A673 (cell line): ENCODE results near the gene MGAT4A. TPM values are rescaled to one million over a fixed set of nuclear protein-coding genes. Genes with fewer than 3 reads are reported as not detected.

Source experiments
- BruUV-seq: library from RNA; stranded (reverse); fragments of 400-500 nt; replicated peaks from 2 replicates; lab custom pipeline; 2021; lab: Mats Ljungman, UMichigan
- CTCF ChIA-PET: fragments of 300-600 bp; sonication (Branson Sonifier 250); formaldehyde crosslinking; loops from one replicate; lab custom pipeline; 2022; ENCODE audit warnings: antibody characterized with exemption; lab: Charles Lee
- POLR2A ChIA-PET: fragments of 300-600 bp; sonication (Branson Sonifier 250); formaldehyde crosslinking; loops from one replicate; lab custom pipeline; 2022; ENCODE audit warnings: antibody characterized with exemption; ENCODE audit not compliant: low non-redundant PET; lab: Charles Lee
- DNase-seq: peaks from one replicate; pipeline ENCODE4 v3.0.0-alpha.2; 2015; ENCODE audit warnings: low spot score
- H3K27ac ChIP-seq: fragments of 200-600 bp; sonication (generic); 2 replicates; pipeline ENCODE4 v1.5.1; 2016; ENCODE audit warnings: mixed run types, low read depth, mild to moderate bottlenecking, mixed read lengths, antibody characterized with exemption, low read length; ENCODE audit not compliant: poor library complexity, severe bottlenecking
- H3K27me3 ChIP-seq: fragments of 200-600 bp; sonication (generic); replicated peaks from 2 replicates; pipeline ENCODE4 v1.6.1; 2017; ENCODE audit warnings: mixed run types, low read depth, mild to moderate bottlenecking, mixed read lengths, antibody characterized with exemption, low read length; ENCODE audit not compliant: insufficient read depth, poor library complexity
- H3K36me3 ChIP-seq: fragments of 200-600 bp; sonication (generic); 2 replicates; pipeline ENCODE4 v1.6.1; 2016; ENCODE audit warnings: mixed run types, mild to moderate bottlenecking, mixed read lengths, antibody characterized with exemption, low read length; ENCODE audit not compliant: insufficient read depth, poor library complexity, severe bottlenecking
- H3K4me1 ChIP-seq: fragments of 200-600 bp; sonication (generic); 2 replicates; pipeline ENCODE4 v1.6.1; 2017; ENCODE audit warnings: mixed run types, mild to moderate bottlenecking, mixed read lengths, antibody characterized with exemption, low read length; ENCODE audit not compliant: insufficient read depth, poor library complexity, severe bottlenecking
- H3K4me3 ChIP-seq: fragments of 200-600 bp; sonication (generic); 2 replicates; pipeline ENCODE4 v1.5.1; 2016; ENCODE audit warnings: low read depth, mixed run types, mild to moderate bottlenecking, mixed read lengths, low read length; ENCODE audit not compliant: poor library complexity, severe bottlenecking
- H3K9me3 ChIP-seq: fragments of 200-600 bp; sonication (generic); 2 replicates; pipeline ENCODE4 v1.6.1; 2016; ENCODE audit warnings: mixed run types, low read depth, mild to moderate bottlenecking, mixed read lengths, antibody characterized with exemption, low read length; ENCODE audit not compliant: poor library complexity, severe bottlenecking
- CTCF ChIP-seq: fragments of 300-800, 200-600 bp; sonication (generic); conservative IDR thresholded peaks from 2 replicates; pipeline ENCODE4 v1.5.1; 2017; ENCODE audit warnings: low read depth, mild to moderate bottlenecking, antibody characterized with exemption, low read length, moderate library complexity, mixed read lengths
- EZH2 ChIP-seq: fragments of 200-600 bp; sonication (generic); IDR thresholded peaks from 2 replicates; pipeline ENCODE4 v1.6.1; 2017; ENCODE audit warnings: borderline replicate concordance, low read depth, mild to moderate bottlenecking, mixed read lengths, antibody characterized with exemption, low read length; ENCODE audit not compliant: poor library complexity, severe bottlenecking
- intact Hi-C: fragments of 100-400 bp; cut with micrococcal nuclease; formaldehyde crosslinking; loops from one replicate; pipeline ENCODE4 v1.10.0; 2022; ENCODE audit not compliant: unreplicated experiment
- total RNA-seq: library from RNA; stranded (reverse); gene quantifications from 2 replicates; pipeline ENCODE4 v1.2.3, GENCODE V29; 2021

Gene MGAT4A
- total RNA-seq, 1 experiment from 2014 or later = 0.09 TPM

GRCh38 chr2:98614024-98614739, 116.8 kb downstream of the MGAT4A start:
- ChIA-PET CTCF (no interaction called here), POLR2A (no interaction called here)
- Histone ChIP-seq H3K27ac (no peak overlapping the region), H3K36me3 (peaks cover 72% of the 10 kb centered on the region), H3K27me3 (no peaks in the 10 kb centered on the region), H3K4me3 (no peak overlapping the region), H3K9me3 (no peaks in the 10 kb centered on the region), H3K4me1 (peaks cover 14% of the 10 kb centered on the region)
- no TSS peak for BruUV-seq
- no peak for DNase-seq
- intact Hi-C loops = no loop called here
- TF ChIP-seq CTCF (no peak), EZH2 (no peak)

GRCh38 chr2:98608962-98609604, 121.8 kb downstream of the MGAT4A start:
- DNase-seq = peak; percentile 5
- CTCF ChIA-PET = no interaction called here

More at GRCh38 chr2:98608962-98609604, 121.8 kb downstream of the MGAT4A start:
- Histone ChIP-seq H3K4me1 (peaks cover 23% of the 10 kb centered on the region), H3K27ac (peak overlapping the region; percentile 94), H3K36me3 (peaks cover 36% of the 10 kb centered on the region), H3K9me3 (no peaks in the 10 kb centered on the region), H3K4me3 (peak overlapping the region; percentile 79), H3K27me3 (no peaks in the 10 kb centered on the region)
- BruUV-seq = TSS peak; percentile 42
- intact Hi-C loops = no loop called here
- TF ChIP-seq CTCF = no peak
- TF ChIP-seq EZH2 = no peak
- POLR2A ChIA-PET = no interaction called here
